HG03095 (cell line): ENCODE data around the gene ATRNL1.
"Not testable (repeated sequence)": the region's sequence is repeated elsewhere in the genome, so short reads cannot be mapped to it uniquely, and the experiment has no call there.

Experiments used
- ATAC-seq: cut with Tn5 transposase; IDR thresholded peaks from one replicate; pipeline ENCODE4 v1.9.1; 2021; ENCODE audit warnings: moderate library complexity; ENCODE audit not compliant: unreplicated experiment

ATRNL1 gene

GRCh38 chr10:115092258-115092554, 959 bp upstream of the ATRNL1 start:
- no peak for ATAC-seq

GRCh38 chr10:115092555-115093285, 445 bp upstream of the ATRNL1 start:
- ATAC-seq = peak; percentile 77

- peak; percentile 42 for ATAC-seq
Measured at GRCh38 chr10:115093776-115094408, 727 bp downstream of the ATRNL1 start.

- no peak for ATAC-seq
Measured at GRCh38 chr10:115094416-115095140, 1.4 kb downstream of the ATRNL1 start.

- no peak for ATAC-seq
Measured at GRCh38 chr10:115095758-115096157, 2.6 kb downstream of the ATRNL1 start.

- ATAC-seq = no peak
Measured at GRCh38 chr10:115103700-115104099, 10.5 kb downstream of the ATRNL1 start.

- ATAC-seq = not testable (repeated sequence)
Measured at GRCh38 chr10:115105411-115105810, 12.2 kb downstream of the ATRNL1 start.

- no peak for ATAC-seq
Measured at GRCh38 chr10:115107830-115108229, 14.7 kb downstream of the ATRNL1 start.

GRCh38 chr10:115117301-115117700, 24.1 kb downstream of the ATRNL1 start:
- ATAC-seq = no peak

GRCh38 chr10:115118346-115118745, 25.2 kb downstream of the ATRNL1 start:
- ATAC-seq = no peak

- ATAC-seq = no peak
Measured at GRCh38 chr10:115125505-115125904, 32.3 kb downstream of the ATRNL1 start.

- ATAC-seq = no peak
Measured at GRCh38 chr10:115129752-115130151, 36.6 kb downstream of the ATRNL1 start.

- ATAC-seq = no peak
Measured at GRCh38 chr10:115136616-115137015, 43.5 kb downstream of the ATRNL1 start.

GRCh38 chr10:115141254-115141653, 48.1 kb downstream of the ATRNL1 start:
- no peak for ATAC-seq

GRCh38 chr10:115157357-115157756, 64.2 kb downstream of the ATRNL1 start:
- no peak for ATAC-seq

GRCh38 chr10:115163129-115163528, 70.0 kb downstream of the ATRNL1 start:
- no peak for ATAC-seq

GRCh38 chr10:115164220-115164619, 71.1 kb downstream of the ATRNL1 start:
- ATAC-seq = no peak

- no peak for ATAC-seq
Measured at GRCh38 chr10:115167751-115168150, 74.6 kb downstream of the ATRNL1 start.

GRCh38 chr10:115171392-115171960, 78.3 kb downstream of the ATRNL1 start:
- no peak for ATAC-seq

- no peak for ATAC-seq
Measured at GRCh38 chr10:115173915-115174443, 80.8 kb downstream of the ATRNL1 start.

GRCh38 chr10:115207276-115207675, 114.1 kb downstream of the ATRNL1 start:
- ATAC-seq = not testable (repeated sequence)
